WERI-Rb-1 (cell line): Measurements from ENCODE around the gene C3orf52.

Experiments
- DNase-seq: peaks from one replicate; pipeline ENCODE4 v3.0.0-alpha.2; 2020
- H3K27ac ChIP-seq: fragments of 250-450 bp; sonication (Bioruptor Pico); 2 replicates; pipeline ENCODE4 v1.5.1; 2020; ENCODE audit warnings: mild to moderate bottlenecking, moderate library complexity
- H3K27me3 ChIP-seq: fragments of 250-450 bp; sonication (Bioruptor Pico); 2 replicates; pipeline ENCODE4 v1.5.1; 2021; ENCODE audit warnings: mild to moderate bottlenecking, low read depth, moderate library complexity; ENCODE audit not compliant: insufficient read depth, severe bottlenecking
- H3K36me3 ChIP-seq: fragments of 250-450 bp; sonication (Bioruptor Pico); 2 replicates; pipeline ENCODE4 v1.5.1; 2020; ENCODE audit warnings: mild to moderate bottlenecking, moderate library complexity
- H3K4me3 ChIP-seq: 2 replicates; pipeline ENCODE4 v1.5.1; 2011; ENCODE audit warnings: low read depth, mild to moderate bottlenecking, control low read depth, low read length
- H3K9me3 ChIP-seq: fragments of 250-450 bp; sonication (Bioruptor Pico); 2 replicates; pipeline ENCODE4 v1.5.1; 2021; ENCODE audit warnings: mild to moderate bottlenecking, moderate library complexity; ENCODE audit not compliant: severe bottlenecking
- TF ChIP-seq, protein P1 (sequence below): IDR thresholded peaks from 2 replicates; pipeline ENCODE4 v1.5.1; 2011; ENCODE audit warnings: low read depth, mild to moderate bottlenecking, control low read depth, inconsistent platforms, low read length

The C3orf52 gene

GRCh38 chr3:112117841-112118571, 31.8 kb downstream of the C3orf52 start:
- no peaks in the 10 kb centered on the region for H3K27me3 ChIP-seq
- no peaks in the 10 kb centered on the region for H3K9me3 ChIP-seq
- TF ChIP-seq, protein P1, sequence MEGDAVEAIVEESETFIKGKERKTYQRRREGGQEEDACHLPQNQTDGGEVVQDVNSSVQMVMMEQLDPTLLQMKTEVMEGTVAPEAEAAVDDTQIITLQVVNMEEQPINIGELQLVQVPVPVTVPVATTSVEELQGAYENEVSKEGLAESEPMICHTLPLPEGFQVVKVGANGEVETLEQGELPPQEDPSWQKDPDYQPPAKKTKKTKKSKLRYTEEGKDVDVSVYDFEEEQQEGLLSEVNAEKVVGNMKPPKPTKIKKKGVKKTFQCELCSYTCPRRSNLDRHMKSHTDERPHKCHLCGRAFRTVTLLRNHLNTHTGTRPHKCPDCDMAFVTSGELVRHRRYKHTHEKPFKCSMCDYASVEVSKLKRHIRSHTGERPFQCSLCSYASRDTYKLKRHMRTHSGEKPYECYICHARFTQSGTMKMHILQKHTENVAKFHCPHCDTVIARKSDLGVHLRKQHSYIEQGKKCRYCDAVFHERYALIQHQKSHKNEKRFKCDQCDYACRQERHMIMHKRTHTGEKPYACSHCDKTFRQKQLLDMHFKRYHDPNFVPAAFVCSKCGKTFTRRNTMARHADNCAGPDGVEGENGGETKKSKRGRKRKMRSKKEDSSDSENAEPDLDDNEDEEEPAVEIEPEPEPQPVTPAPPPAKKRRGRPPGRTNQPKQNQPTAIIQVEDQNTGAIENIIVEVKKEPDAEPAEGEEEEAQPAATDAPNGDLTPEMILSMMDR, result no peak
- peak; percentile 16 for DNase-seq
- H3K36me3 ChIP-seq, result no peaks in the 10 kb centered on the region
- H3K27ac ChIP-seq, result no peak overlapping the region
- no peak overlapping the region for H3K4me3 ChIP-seq

- Histone ChIP-seq H3K36me3 (no peaks in the 10 kb centered on the region), H3K27ac (no peak overlapping the region), H3K27me3 (no peaks in the 10 kb centered on the region), H3K4me3 (no peak overlapping the region), H3K9me3 (no peaks in the 10 kb centered on the region)
- TF ChIP-seq, protein P1, result no peak
- no peak for DNase-seq
Observed at GRCh38 chr3:112119962-112120836, 34.0 kb downstream of the C3orf52 start.

GRCh38 chr3:112121577-112122547, 35.7 kb downstream of the C3orf52 start:
- Histone ChIP-seq H3K36me3 (no peaks in the 10 kb centered on the region), H3K9me3 (no peaks in the 10 kb centered on the region), H3K27ac (no peak overlapping the region)

GRCh38 chr3:112122870-112123269, 36.7 kb downstream of the C3orf52 start:
- DNase-seq, result no peak
- Histone ChIP-seq H3K9me3 (no peaks in the 10 kb centered on the region), H3K27me3 (no peaks in the 10 kb centered on the region), H3K4me3 (no peak overlapping the region), H3K36me3 (no peaks in the 10 kb centered on the region), H3K27ac (no peak overlapping the region)
- TF ChIP-seq, protein P1, result no peak

More at GRCh38 chr3:112121577-112122547, 35.7 kb downstream of the C3orf52 start:
- TF ChIP-seq, protein P1, result no peak
- H3K4me3 ChIP-seq, result no peak overlapping the region
- H3K27me3 ChIP-seq, result no peaks in the 10 kb centered on the region
- no peak for DNase-seq

DNA sequence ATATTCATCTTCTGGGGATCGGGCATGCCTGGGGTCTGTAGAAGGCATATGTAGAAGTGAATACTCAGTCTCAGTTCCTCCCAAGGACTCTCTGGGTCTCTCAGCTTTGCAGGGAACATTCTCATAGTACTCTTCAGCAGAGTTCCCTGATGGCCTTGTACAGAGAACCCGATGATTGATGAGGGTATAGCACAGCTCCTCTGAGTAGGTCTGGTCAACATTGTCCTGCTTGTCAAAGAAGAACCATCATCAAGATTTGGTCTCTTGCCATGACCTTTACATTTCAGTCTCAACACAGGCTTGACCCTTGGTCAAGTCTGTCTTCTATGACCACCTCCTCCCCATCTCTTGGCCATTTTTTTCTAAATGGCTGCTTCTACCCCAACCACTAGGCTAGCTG, 37.4 kb downstream of the C3orf52 start:
- TF ChIP-seq, protein P1, result no peak
- no peak for DNase-seq
- H3K27me3 ChIP-seq, result no peaks in the 10 kb centered on the region
- no peak overlapping the region for H3K4me3 ChIP-seq
- no peaks in the 10 kb centered on the region for H3K9me3 ChIP-seq
- H3K27ac ChIP-seq, result no peak overlapping the region
- no peaks in the 10 kb centered on the region for H3K36me3 ChIP-seq
